Measurements from ENCODE around the gene EPB41L2. TPM values are rescaled to one million over a fixed set of nuclear protein-coding genes. Genes with fewer than 3 reads are reported as not detected.
"Not testable (repeated sequence)": the region's sequence is repeated elsewhere in the genome, so short reads cannot be mapped to it uniquely, and the experiment has no call there.

EPB41L2 gene
- 10 to 100 TPM; 40.1 to 40.7 TPM for total RNA-seq

GRCh38 chr6:131063028-131063763 is at the start of gene EPB41L2:
EPB41L2 (minus strand) TSS chr6:131063245; CDS start chr6:130956485, 106,760 bp downstream.
- Mint-ChIP-seq H3K4me3 (peak within 1 kb of the TSS; percentile 84), H3K27ac (peak within 1 kb of the TSS; percentile 79), H3K27me3 (no peaks in the 10 kb centered on the region), H3K36me3 (no peaks in the 10 kb centered on the region), H3K9me3 (peaks cover under 1% of the 10 kb centered on the region), H3K4me1 (peaks cover 27% of the 10 kb centered on the region)
- DNase-seq, result peak; percentile 89

GRCh38 chr6:131112249-131112648 is 49.2 kb upstream of the EPB41L2 start:
- H3K36me3 Mint-ChIP-seq, result no peaks in the 10 kb centered on the region
- no peak overlapping the region for H3K4me3 Mint-ChIP-seq
- H3K27ac Mint-ChIP-seq, result no peak overlapping the region
- H3K27me3 Mint-ChIP-seq, result no peaks in the 10 kb centered on the region
- no peak for DNase-seq
- no peaks in the 10 kb centered on the region for H3K9me3 Mint-ChIP-seq
- H3K4me1 Mint-ChIP-seq, result no peaks in the 10 kb centered on the region

- Mint-ChIP-seq H3K4me3 (no peak overlapping the region), H3K9me3 (no peaks in the 10 kb centered on the region), H3K27ac (no peak overlapping the region), H3K27me3 (no peaks in the 10 kb centered on the region), H3K36me3 (no peaks in the 10 kb centered on the region), H3K4me1 (no peaks in the 10 kb centered on the region)
- DNase-seq, result no peak
Measured at GRCh38 chr6:131107151-131107550, 44.1 kb upstream of the EPB41L2 start.

- no peaks in the 10 kb centered on the region for H3K27me3 Mint-ChIP-seq
- peaks cover 4% of the 10 kb centered on the region for H3K9me3 Mint-ChIP-seq
- no peaks in the 10 kb centered on the region for H3K4me1 Mint-ChIP-seq
- H3K27ac Mint-ChIP-seq, result no peak overlapping the region
- no peak overlapping the region for H3K4me3 Mint-ChIP-seq
- no peak for DNase-seq
- peaks cover 1% of the 10 kb centered on the region for H3K36me3 Mint-ChIP-seq
Measured at GRCh38 chr6:131103901-131104300, 40.9 kb upstream of the EPB41L2 start.

GRCh38 chr6:131103296-131103695 is 40.3 kb upstream of the EPB41L2 start:
- Mint-ChIP-seq H3K27me3 (no peaks in the 10 kb centered on the region), H3K27ac (no peak overlapping the region), H3K9me3 (peaks cover 4% of the 10 kb centered on the region), H3K36me3 (peaks cover 1% of the 10 kb centered on the region), H3K4me1 (no peaks in the 10 kb centered on the region), H3K4me3 (no peak overlapping the region)
- no peak for DNase-seq

GRCh38 chr6:131101911-131102680 is 39.1 kb upstream of the EPB41L2 start:
- H3K4me1 Mint-ChIP-seq, result no peaks in the 10 kb centered on the region
- peaks cover 1% of the 10 kb centered on the region for H3K36me3 Mint-ChIP-seq
- peaks cover 4% of the 10 kb centered on the region for H3K9me3 Mint-ChIP-seq
- no peaks in the 10 kb centered on the region for H3K27me3 Mint-ChIP-seq
- no peak for DNase-seq
- no peak overlapping the region for H3K4me3 Mint-ChIP-seq
- no peak overlapping the region for H3K27ac Mint-ChIP-seq

- DNase-seq, result no peak
- Mint-ChIP-seq H3K4me1 (no peaks in the 10 kb centered on the region), H3K27me3 (no peaks in the 10 kb centered on the region), H3K4me3 (no peak overlapping the region), H3K36me3 (peaks cover 3% of the 10 kb centered on the region), H3K27ac (no peak overlapping the region), H3K9me3 (peaks cover 14% of the 10 kb centered on the region)
Measured at GRCh38 chr6:131096786-131097185, 33.7 kb upstream of the EPB41L2 start.

- H3K27ac Mint-ChIP-seq, result no peak overlapping the region
Measured at GRCh38 chr6:131093334-131093733, 30.3 kb upstream of the EPB41L2 start.

GRCh38 chr6:131091944-131092343 is 28.9 kb upstream of the EPB41L2 start:
- peaks cover 13% of the 10 kb centered on the region for H3K9me3 Mint-ChIP-seq
- H3K4me1 Mint-ChIP-seq, result not testable (repeated sequence)

More at GRCh38 chr6:131093334-131093733, 30.3 kb upstream of the EPB41L2 start:
- Mint-ChIP-seq H3K4me3 (no peak overlapping the region), H3K9me3 (peaks cover 13% of the 10 kb centered on the region), H3K36me3 (peaks cover 2% of the 10 kb centered on the region), H3K4me1 (no peaks in the 10 kb centered on the region), H3K27me3 (no peaks in the 10 kb centered on the region)
- no peak for DNase-seq

GRCh38 chr6:131090339-131090738 is 27.3 kb upstream of the EPB41L2 start:
- H3K9me3 Mint-ChIP-seq, result peaks cover 16% of the 10 kb centered on the region
- H3K27me3 Mint-ChIP-seq, H3K4me1 Mint-ChIP-seq, H3K4me3 Mint-ChIP-seq, DNase-seq, H3K36me3 Mint-ChIP-seq, H3K27ac Mint-ChIP-seq: not testable (repeated sequence)

More at GRCh38 chr6:131091944-131092343, 28.9 kb upstream of the EPB41L2 start:
- not testable (repeated sequence) for H3K27me3 Mint-ChIP-seq, H3K27ac Mint-ChIP-seq, H3K4me3 Mint-ChIP-seq, DNase-seq, H3K36me3 Mint-ChIP-seq

- peaks cover 7% of the 10 kb centered on the region for H3K36me3 Mint-ChIP-seq
- no peaks in the 10 kb centered on the region for H3K4me1 Mint-ChIP-seq
- no peak overlapping the region for H3K27ac Mint-ChIP-seq
- peaks cover 5% of the 10 kb centered on the region for H3K9me3 Mint-ChIP-seq
- H3K4me3 Mint-ChIP-seq, result no peak overlapping the region
- DNase-seq, result no peak
- H3K27me3 Mint-ChIP-seq, result no peaks in the 10 kb centered on the region
Measured at GRCh38 chr6:131084982-131085381, 21.9 kb upstream of the EPB41L2 start.

GRCh38 chr6:131083687-131084086 is 20.6 kb upstream of the EPB41L2 start:
- Mint-ChIP-seq H3K36me3 (peaks cover 7% of the 10 kb centered on the region), H3K4me3 (no peak overlapping the region), H3K27ac (no peak overlapping the region), H3K27me3 (no peaks in the 10 kb centered on the region), H3K9me3 (peaks cover 4% of the 10 kb centered on the region), H3K4me1 (no peaks in the 10 kb centered on the region)
- no peak for DNase-seq

GRCh38 chr6:131082335-131082734 is 19.3 kb upstream of the EPB41L2 start:
- H3K27ac Mint-ChIP-seq, result no peak overlapping the region
- H3K4me1 Mint-ChIP-seq, result no peaks in the 10 kb centered on the region
- no peak for DNase-seq
- H3K27me3 Mint-ChIP-seq, result no peaks in the 10 kb centered on the region
- H3K36me3 Mint-ChIP-seq, result peaks cover 6% of the 10 kb centered on the region
- no peak overlapping the region for H3K4me3 Mint-ChIP-seq
- H3K9me3 Mint-ChIP-seq, result peaks cover 4% of the 10 kb centered on the region

- DNase-seq, result no peak
- no peak overlapping the region for H3K27ac Mint-ChIP-seq
- no peaks in the 10 kb centered on the region for H3K27me3 Mint-ChIP-seq
- no peaks in the 10 kb centered on the region for H3K36me3 Mint-ChIP-seq
- H3K4me1 Mint-ChIP-seq, result no peaks in the 10 kb centered on the region
- H3K4me3 Mint-ChIP-seq, result no peak overlapping the region
- H3K9me3 Mint-ChIP-seq, result no peaks in the 10 kb centered on the region
Measured at GRCh38 chr6:131080084-131080483, 17.0 kb upstream of the EPB41L2 start.

GRCh38 chr6:131073577-131073976 is 10.5 kb upstream of the EPB41L2 start:
- Mint-ChIP-seq H3K27me3 (no peaks in the 10 kb centered on the region), H3K27ac (no peak overlapping the region), H3K36me3 (no peaks in the 10 kb centered on the region), H3K9me3 (peaks cover 4% of the 10 kb centered on the region), H3K4me1 (peaks cover 2% of the 10 kb centered on the region), H3K4me3 (no peak overlapping the region)
- DNase-seq, result no peak

Measured in activated naive CD8-positive, alpha-beta T cell treated with anti-CD3 and anti-CD28 coated beads for 36 hours (primary cell).